B cell (primary cell): Measurements from ENCODE around the gene LGR5.

Experiments used
- CTCF ChIP-seq: fragments of 200-600 bp; IDR thresholded peaks from one replicate; pipeline ENCODE4 v1.8.0; 2022; ENCODE audit warnings: antibody characterized with exemption, mild to moderate bottlenecking
- EZH2 ChIP-seq: IDR thresholded peaks from 2 replicates; pipeline ENCODE4 v1.6.1; 2012; ENCODE audit warnings: borderline replicate concordance, low read depth, mild to moderate bottlenecking, moderate library complexity, low read length; ENCODE audit not compliant: insufficient read depth, poor library complexity, severe bottlenecking

- TF ChIP-seq CTCF (no peak), EZH2 (no peak)
These were observed 36.9 kb downstream of the LGR5 start for GRCh38 chr12:71476513-71476912.
